GM23338 (cell line): ENCODE measurements around the gene MRTFA.

Experiments
- CREB1 ChIP-seq: fragments of 250-450 bp; sonication (Bioruptor Pico); IDR thresholded peaks from 2 replicates; pipeline ENCODE4 v1.5.0; 2020; ENCODE audit warnings: low read depth, mild to moderate bottlenecking, moderate library complexity
- CTCF ChIP-seq, 2 experiments: fragments of 200-600 bp in 1 of 2; sonication (generic) in 1 of 2; conservative IDR thresholded peaks; 2 replicates each; pipeline versions ENCODE4 v1.5.1 to v1.6.1; 2016 to 2017; ENCODE audit warnings: antibody characterized with exemption in 2 of 2, low read depth in 2 of 2, mild to moderate bottlenecking in 2 of 2, moderate library complexity in 1 of 2
- ETS1 ChIP-seq: IDR thresholded peaks from 2 replicates; pipeline ENCODE4 v1.6.1; 2016; ENCODE audit warnings: antibody characterized with exemption
- EZH2 ChIP-seq: fragments of 200-600 bp; sonication (generic); IDR thresholded peaks from one replicate; pipeline ENCODE4 v1.8.0; 2017; ENCODE audit warnings: antibody characterized with exemption, mild to moderate bottlenecking, low read depth; ENCODE audit not compliant: unreplicated experiment
- EZH2phosphoT487 ChIP-seq: fragments of 200-600 bp; sonication (generic); IDR thresholded peaks from one replicate; pipeline ENCODE4 v1.8.1; 2018; ENCODE audit warnings: antibody characterized with exemption; ENCODE audit not compliant: unreplicated experiment
- JUNB ChIP-seq: IDR thresholded peaks from one replicate; pipeline ENCODE4 v1.6.1; 2016; ENCODE audit warnings: antibody characterized with exemption; ENCODE audit not compliant: unreplicated experiment
- NANOG ChIP-seq: IDR thresholded peaks from 2 replicates; pipeline ENCODE4 v1.6.1; 2016; ENCODE audit warnings: antibody characterized with exemption, borderline replicate concordance
- POLR2AphosphoS5 ChIP-seq: IDR thresholded peaks from 2 replicates; pipeline ENCODE4 v1.6.1; 2016; ENCODE audit warnings: antibody characterized with exemption, low read depth
- STAT1 ChIP-seq: IDR thresholded peaks from one replicate; pipeline ENCODE4 v1.6.1; 2016; ENCODE audit warnings: antibody characterized with exemption; ENCODE audit not compliant: unreplicated experiment
- ZNF114 ChIP-seq: fragments of 250-450 bp; sonication (Bioruptor Pico); IDR thresholded peaks from 2 replicates; pipeline ENCODE4 v1.5.0; 2020; ENCODE audit warnings: mild to moderate bottlenecking, moderate library complexity
- TF ChIP-seq, protein P1 (sequence below): IDR thresholded peaks from one replicate; pipeline ENCODE4 v1.6.1; 2018; ENCODE audit warnings: antibody characterized with exemption; ENCODE audit not compliant: unreplicated experiment

DNA sequence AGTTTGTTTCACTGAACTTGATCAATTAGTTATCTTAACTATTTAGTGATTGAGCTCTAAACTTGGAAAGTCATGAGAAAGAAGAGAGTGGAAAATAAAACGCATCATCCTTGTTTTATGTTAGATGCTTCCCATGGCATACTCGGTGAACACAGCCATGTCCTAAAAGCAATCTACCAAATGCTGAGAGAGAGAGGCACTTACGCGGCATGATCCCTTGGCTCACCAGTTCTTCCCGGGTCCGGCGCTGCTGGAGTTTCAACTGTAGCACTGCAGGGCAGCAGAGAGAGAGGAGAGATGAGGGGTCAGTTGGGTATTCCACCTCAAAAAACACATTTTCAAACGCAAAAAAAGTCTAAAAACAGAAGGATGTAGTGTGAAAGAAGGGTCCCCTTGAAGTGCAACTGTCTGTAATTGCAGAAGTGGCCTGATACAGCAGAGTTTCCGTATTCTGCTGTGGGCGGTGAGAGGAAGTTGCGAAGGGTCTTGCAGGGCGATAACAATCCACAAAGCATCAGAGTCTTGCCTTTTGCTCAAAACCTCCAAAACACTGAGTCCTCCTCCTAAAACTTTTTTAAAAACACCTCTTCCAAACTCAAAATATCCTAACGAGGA, 173.4 kb downstream of the MRTFA start:
- TF ChIP-seq EZH2phosphoT487 (no peak), CTCF (conservative IDR thresholded peaks at IDR 0.05; ENCODE audit: low read depth in 2 of 2) (no peak), EZH2 (no peak), NANOG (no peak), ETS1 (no peak), POLR2AphosphoS5 (no peak), CREB1 (CRISPR knock-in tag) (no peak), STAT1 (no peak), JUNB (no peak), ZNF114 (CRISPR knock-in tag) (no peak)
- TF ChIP-seq, protein P1, sequence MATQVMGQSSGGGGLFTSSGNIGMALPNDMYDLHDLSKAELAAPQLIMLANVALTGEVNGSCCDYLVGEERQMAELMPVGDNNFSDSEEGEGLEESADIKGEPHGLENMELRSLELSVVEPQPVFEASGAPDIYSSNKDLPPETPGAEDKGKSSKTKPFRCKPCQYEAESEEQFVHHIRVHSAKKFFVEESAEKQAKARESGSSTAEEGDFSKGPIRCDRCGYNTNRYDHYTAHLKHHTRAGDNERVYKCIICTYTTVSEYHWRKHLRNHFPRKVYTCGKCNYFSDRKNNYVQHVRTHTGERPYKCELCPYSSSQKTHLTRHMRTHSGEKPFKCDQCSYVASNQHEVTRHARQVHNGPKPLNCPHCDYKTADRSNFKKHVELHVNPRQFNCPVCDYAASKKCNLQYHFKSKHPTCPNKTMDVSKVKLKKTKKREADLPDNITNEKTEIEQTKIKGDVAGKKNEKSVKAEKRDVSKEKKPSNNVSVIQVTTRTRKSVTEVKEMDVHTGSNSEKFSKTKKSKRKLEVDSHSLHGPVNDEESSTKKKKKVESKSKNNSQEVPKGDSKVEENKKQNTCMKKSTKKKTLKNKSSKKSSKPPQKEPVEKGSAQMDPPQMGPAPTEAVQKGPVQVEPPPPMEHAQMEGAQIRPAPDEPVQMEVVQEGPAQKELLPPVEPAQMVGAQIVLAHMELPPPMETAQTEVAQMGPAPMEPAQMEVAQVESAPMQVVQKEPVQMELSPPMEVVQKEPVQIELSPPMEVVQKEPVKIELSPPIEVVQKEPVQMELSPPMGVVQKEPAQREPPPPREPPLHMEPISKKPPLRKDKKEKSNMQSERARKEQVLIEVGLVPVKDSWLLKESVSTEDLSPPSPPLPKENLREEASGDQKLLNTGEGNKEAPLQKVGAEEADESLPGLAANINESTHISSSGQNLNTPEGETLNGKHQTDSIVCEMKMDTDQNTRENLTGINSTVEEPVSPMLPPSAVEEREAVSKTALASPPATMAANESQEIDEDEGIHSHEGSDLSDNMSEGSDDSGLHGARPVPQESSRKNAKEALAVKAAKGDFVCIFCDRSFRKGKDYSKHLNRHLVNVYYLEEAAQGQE, result no peak
